GM18517 (cell line): ENCODE results near the gene RND2.

Experiments
- ATAC-seq: cut with Tn5 transposase; IDR thresholded peaks from one replicate; pipeline ENCODE4 v1.9.1; 2021; ENCODE audit warnings: mild to moderate bottlenecking, moderate library complexity; ENCODE audit not compliant: unreplicated experiment

The RND2 gene

GRCh38 chr17:43003542-43004172 is 21.4 kb upstream of the RND2 start:
- ATAC-seq, result no peak

DNA sequence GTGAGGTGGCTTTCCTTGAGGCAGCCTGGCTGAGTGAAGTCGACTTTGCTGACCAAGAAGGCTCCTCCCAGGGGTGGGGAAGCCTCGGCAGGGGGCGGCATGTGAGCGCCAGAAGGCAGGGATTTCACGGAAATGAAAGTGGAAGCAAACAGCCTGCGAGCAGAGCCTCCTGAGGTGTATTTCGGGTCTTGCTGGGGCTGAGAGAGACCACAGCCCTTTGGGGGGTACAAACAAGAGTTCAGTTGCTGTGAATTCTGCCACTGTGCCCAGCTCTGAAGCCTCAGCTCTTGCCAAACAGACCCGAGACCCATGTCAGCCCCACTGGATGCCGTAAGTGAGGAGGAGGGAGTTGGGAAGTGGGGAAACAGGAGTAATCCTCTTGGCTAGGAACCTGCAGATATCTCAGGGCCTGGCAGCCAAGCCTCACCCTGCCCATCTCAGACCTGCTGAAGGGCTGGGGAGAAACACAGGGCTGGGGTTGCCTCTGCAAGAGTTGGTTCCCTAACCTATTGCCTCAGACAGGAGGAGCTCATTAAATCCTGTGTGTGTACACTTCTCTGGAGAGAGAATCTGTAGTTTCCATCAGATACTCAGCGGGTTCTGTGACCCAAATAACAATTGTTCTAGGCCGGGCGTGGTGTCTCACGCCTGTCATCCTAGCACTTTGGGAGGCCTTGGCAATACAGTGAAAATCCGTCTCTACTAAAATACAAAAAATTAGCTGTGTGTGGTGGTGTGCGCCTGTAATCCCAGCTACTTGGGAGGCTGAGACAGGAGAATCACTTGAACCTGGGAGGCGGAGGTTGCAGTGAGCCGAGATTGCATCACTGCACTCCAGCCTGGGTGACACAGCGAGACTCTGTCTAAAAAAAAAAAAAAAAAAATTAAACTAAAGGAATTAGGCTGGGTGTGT is 18.1 kb upstream of the RND2 start, which contains the start of gene IFI35:
Gene IFI35, plus strand, starts transcription at position 146 of the 913 bp plus-strand sequence. Its CDS starts 164 bp downstream, at position 310.
- ATAC-seq, result peak; percentile 77

DNA sequence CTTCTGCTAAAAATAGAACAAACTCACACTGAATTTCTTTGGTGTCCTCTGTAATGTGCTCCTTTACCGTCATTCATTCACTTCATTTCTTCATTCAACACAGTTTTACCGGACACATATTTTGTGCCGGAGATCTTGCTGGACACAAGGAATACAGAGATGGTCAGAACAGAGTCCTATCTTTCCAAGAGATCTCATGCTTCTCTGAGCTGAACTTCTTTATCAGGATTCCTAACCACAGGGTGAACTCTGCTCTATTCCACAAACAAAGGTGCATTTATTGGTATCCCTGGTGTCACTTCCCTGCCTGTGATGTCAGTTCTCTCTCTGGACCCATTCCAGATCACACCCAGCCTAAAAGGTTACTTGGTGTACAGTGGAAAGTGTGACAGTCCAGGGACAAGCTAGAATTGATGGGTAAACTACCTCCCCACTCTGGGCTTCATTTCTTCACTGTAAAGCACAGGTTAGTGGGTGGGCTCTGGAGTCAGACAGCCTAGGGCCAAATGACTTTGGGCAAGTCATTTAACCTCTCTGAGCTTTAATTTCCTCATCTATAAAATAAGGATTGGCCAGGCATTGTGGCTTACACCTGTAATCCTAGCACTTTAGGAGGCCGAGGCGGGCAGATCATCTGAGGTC is 14.2 kb upstream of the RND2 start:
- no peak for ATAC-seq

GRCh38 chr17:43011728-43012472 is 13.1 kb upstream of the RND2 start:
- no peak for ATAC-seq

- ATAC-seq, result no peak
Observed at GRCh38 chr17:43013296-43013695, 11.7 kb upstream of the RND2 start.

DNA sequence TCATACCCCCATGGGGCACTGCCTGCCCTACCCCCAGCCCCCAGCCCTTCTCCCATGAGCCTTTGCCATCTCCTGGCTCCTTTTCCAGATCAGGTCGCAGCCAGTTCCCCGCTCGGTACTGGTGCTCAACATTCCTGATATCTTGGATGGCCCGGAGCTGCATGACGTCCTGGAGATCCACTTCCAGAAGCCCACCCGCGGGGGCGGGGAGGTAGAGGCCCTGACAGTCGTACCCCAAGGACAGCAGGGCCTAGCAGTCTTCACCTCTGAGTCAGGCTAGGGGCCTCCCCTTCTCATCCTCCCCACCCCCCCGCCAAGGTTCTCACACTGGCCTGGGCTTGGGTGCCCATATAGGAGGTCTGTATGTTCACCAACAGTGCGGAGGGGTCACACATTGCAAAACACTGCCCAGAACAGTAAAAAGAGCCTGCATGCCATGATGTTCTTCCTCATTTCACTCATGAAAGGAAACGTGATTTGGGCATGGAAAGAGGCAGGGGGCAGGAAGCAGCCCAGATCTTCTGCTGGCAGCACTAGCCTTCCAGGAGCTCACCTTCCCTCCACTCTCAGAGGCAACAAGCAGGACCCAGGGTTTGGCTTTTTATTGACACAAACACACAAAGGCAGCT is 10.9 kb upstream of the RND2 start:
- no peak for ATAC-seq

DNA sequence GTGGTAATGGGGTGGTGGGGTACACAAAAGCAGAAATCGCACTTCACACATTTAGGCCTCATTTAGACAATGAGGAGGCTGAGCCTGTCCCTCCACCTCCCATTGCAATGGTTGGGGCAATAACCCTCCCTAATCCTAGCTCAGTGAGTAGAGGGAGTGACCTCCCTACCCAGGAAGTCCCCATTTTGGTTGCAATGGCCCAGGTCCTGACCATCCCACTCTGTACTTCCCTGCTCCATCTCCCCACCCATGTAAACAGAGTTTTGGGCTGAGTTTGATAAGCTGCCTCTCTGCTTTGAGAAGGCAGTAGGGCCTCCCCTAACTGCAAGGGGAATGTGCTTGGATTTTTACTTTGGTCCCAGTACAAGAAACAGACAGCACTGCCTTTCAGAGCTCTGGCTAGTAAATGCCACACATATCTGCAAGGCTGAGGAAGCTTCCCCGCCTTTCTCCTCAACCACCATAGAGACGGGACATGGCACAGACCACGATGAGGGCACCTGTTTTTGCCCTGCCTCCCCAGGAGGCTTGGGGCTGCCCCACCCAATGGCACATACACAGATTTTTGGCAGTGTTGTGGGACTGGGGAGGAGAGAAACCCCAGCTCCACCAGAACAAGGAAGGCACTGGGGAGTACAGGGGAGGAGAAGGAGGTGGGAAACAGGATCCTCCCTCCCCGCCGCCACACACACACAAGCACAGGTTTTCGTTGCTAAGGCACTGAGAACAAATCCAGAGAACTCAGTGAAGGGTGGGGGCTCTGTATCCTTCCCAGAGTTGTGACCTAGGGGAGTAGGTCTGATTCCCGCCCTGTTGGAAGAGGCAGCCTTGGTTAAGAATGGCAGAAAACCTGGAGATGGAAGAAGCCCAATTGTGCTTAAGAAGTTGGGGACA is 10.1 kb upstream of the RND2 start:
- no peak for ATAC-seq

DNA sequence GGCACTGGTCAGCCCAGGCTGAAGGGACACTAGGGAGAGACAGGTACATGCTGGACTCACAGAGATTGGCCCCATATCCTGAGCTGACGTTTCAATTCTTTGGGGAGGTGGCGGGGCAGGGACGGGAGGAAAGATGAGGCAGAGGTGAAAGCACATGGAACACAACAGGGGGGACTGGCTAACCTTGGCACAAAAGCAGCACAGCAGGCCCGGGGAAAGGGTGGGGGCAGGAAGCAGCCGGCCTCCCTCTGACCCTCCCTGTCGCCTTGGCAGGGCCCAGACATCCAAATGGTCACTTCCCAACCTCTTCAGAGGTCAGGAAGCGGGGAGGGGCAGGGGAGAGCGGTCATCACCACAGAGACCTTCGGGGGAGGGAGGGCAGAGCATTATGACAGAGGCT is 9.5 kb upstream of the RND2 start:
- ATAC-seq, result no peak

- ATAC-seq, result no peak
Observed at GRCh38 chr17:43016216-43016615, 8.8 kb upstream of the RND2 start.

DNA sequence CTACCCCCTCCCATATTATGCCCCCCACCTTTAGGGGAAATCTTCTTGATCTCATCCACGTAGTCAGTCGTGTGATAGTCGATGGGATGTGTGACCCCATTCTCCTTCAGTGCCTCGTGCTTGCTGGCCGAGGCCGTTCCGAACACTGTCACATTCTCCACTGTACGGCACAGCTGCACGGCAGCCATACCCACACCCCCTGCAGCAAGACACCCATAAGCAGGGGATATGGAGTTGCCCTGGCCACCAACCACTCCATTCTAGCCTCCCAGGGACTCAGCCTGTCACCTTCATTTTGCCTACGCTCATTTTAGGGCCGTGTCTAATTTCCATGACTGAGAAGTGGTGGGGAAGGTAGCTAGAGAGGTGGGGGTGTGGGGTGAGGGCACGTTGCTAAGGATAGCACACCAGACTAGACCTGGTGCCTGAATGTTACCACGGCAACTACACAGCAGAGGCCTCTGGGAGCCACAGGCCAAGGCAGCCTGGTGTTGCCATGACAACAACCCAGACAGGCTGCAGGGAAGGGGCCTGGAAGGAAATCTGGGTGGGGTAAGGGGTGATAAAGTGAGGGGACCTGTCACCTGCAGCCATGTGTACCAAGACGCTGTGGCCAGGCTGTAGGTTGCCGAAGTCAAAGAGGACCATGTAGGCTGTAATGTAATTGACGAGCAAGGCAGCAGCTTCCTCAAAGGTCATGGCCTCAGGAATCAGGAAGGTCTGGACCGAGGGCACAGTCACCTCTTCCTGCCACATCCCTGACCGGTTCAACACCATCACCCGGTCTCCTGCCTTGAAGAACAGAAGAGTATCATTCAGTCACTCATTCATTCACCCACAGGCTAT is 6.8 kb upstream of the RND2 start:
- no peak for ATAC-seq

GRCh38 chr17:43018932-43019331 is 6.1 kb upstream of the RND2 start:
- no peak for ATAC-seq

GRCh38 chr17:43019418-43019817 is 5.6 kb upstream of the RND2 start:
- ATAC-seq, result no peak

- ATAC-seq, result no peak
Observed at GRCh38 chr17:43020030-43020621, 4.9 kb upstream of the RND2 start.

GRCh38 chr17:43020789-43021740 is 4.0 kb upstream of the RND2 start:
- no peak for ATAC-seq

DNA sequence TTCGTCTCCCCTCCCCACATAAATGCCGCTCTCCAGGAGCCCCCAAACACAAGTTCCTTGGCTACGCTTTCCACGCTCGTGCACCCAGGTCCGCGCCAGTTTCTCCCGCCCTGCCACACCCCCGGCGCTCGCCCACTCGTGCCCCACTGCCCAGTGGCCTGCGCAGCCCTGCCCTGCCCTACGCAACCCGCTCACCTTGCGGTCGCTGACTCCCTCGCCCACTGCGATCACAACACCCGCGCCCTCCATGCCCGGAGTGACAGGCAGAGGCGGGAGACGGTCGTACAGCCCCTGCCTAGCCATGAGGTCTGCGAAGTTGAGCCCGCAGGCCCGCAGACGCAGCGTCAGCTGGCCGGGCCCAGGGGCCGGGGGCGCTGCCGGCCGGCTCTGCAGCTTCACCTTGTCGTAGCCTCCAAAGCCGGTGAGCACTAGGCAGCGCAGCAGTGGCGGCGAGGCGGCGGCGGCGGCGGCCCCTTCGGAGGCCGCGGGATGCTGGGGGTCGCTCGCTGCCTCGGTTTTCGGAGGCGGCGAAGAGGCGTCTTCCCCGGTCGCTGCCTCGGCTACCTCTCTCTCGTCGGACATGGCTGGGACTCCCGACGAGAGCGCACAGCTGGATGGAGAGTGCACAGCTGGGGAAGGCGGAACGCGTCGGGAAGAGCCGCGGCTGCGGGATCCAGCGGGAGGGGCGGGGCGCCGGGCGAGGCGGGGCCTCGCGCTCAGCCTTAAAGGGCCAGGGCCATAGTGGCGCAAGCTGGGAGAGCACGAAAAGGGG is 3.1 kb upstream of the RND2 start, which contains the start of gene VAT1:
Gene VAT1, minus strand, starts transcription at position 645 of the 772 bp plus-strand sequence. Its CDS starts 63 bp downstream, at position 582.
- no peak for ATAC-seq

GRCh38 chr17:43025290-43025657 is 243 bp downstream of the RND2 start:
- no peak for ATAC-seq
